ENCODE data around the gene MYO3B.

MYO3B gene

DNA sequence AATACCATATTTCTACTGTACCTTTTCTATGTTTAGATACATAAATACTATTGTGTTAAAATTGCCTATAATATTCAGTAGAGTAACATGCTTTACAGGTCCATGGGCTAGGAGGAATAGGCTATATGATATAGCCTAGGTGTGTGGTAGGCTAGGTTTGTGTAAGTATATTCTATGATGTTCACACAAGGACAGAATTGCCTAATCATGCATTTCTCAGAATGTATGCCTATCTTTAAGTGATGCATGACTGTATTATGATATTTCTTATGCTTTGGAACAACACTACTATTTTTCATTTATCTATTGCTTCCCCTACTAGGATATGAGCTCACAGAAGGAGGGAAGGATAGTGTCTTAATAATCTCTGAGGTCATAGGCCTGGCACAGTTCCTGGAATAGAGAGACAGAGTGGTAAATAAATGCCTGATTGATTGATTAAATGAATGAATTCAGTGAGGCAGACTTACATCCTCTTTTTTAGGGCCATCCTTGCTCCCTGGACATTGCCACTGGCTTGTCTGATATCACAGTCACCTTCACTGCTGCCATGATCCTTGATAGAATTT is 121.0 kb downstream of the MYO3B start:
- no peak for TF ChIP-seq RAD21 (IDR thresholded peaks at IDR 0.05; ENCODE audit: low read depth)

DNA sequence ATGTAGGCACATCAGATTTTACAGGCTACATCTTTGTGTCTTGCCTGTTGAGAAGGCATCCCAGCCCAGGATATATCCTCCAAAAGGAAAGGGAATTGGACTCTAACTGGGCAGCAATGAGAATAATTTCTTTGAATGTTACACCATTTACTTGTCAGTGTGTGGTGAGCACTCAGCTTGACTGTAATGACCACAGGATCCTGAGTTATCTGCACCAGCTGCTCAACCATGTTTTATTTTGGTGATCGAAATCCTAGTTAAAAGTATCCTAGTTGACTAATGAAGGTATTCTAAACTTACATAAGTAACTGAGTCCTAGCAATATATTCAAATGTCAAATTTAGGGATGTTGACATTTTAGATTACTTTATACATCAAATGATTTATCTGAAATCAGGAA is 123.0 kb downstream of the MYO3B start:
- TF ChIP-seq TCF12 (IDR thresholded peaks at IDR 0.05; ENCODE audit: low read depth) (no peak), FOXM1 (IDR thresholded peaks at IDR 0.05; ENCODE audit: borderline replicate concordance, low read depth) (no peak), ZBTB7A (IDR thresholded peaks at IDR 0.05; ENCODE audit: low read depth) (no peak), EP300 (IDR thresholded peaks at IDR 0.05; ENCODE audit: borderline replicate concordance) (no peak), CEBPB (IDR thresholded peaks at IDR 0.05) (no peak), YY1 (IDR thresholded peaks at IDR 0.05; ENCODE audit: low read depth) (no peak), RAD21 (IDR thresholded peaks at IDR 0.05; ENCODE audit: low read depth) (no peak), NFIC (IDR thresholded peaks at IDR 0.05) (no peak), TEAD4 (IDR thresholded peaks at IDR 0.05) (no peak), CREB1 (IDR thresholded peaks at IDR 0.05; ENCODE audit: low read depth) (no peak), TAF1 (IDR thresholded peaks at IDR 0.05; ENCODE audit: low read depth) (no peak), EGR1 (IDR thresholded peaks at IDR 0.05) (no peak)
- TF ChIP-seq, protein P1, sequence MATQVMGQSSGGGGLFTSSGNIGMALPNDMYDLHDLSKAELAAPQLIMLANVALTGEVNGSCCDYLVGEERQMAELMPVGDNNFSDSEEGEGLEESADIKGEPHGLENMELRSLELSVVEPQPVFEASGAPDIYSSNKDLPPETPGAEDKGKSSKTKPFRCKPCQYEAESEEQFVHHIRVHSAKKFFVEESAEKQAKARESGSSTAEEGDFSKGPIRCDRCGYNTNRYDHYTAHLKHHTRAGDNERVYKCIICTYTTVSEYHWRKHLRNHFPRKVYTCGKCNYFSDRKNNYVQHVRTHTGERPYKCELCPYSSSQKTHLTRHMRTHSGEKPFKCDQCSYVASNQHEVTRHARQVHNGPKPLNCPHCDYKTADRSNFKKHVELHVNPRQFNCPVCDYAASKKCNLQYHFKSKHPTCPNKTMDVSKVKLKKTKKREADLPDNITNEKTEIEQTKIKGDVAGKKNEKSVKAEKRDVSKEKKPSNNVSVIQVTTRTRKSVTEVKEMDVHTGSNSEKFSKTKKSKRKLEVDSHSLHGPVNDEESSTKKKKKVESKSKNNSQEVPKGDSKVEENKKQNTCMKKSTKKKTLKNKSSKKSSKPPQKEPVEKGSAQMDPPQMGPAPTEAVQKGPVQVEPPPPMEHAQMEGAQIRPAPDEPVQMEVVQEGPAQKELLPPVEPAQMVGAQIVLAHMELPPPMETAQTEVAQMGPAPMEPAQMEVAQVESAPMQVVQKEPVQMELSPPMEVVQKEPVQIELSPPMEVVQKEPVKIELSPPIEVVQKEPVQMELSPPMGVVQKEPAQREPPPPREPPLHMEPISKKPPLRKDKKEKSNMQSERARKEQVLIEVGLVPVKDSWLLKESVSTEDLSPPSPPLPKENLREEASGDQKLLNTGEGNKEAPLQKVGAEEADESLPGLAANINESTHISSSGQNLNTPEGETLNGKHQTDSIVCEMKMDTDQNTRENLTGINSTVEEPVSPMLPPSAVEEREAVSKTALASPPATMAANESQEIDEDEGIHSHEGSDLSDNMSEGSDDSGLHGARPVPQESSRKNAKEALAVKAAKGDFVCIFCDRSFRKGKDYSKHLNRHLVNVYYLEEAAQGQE (IDR thresholded peaks at IDR 0.05; ENCODE audit: low read depth), result no peak
- TF ChIP-seq, protein P2, sequence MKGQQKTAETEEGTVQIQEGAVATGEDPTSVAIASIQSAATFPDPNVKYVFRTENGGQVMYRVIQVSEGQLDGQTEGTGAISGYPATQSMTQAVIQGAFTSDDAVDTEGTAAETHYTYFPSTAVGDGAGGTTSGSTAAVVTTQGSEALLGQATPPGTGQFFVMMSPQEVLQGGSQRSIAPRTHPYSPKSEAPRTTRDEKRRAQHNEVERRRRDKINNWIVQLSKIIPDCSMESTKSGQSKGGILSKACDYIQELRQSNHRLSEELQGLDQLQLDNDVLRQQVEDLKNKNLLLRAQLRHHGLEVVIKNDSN (IDR thresholded peaks at IDR 0.05), result no peak
- TF ChIP-seq, protein P3, sequence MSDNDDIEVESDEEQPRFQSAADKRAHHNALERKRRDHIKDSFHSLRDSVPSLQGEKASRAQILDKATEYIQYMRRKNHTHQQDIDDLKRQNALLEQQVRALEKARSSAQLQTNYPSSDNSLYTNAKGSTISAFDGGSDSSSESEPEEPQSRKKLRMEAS (IDR thresholded peaks at IDR 0.05), result no peak

DNA sequence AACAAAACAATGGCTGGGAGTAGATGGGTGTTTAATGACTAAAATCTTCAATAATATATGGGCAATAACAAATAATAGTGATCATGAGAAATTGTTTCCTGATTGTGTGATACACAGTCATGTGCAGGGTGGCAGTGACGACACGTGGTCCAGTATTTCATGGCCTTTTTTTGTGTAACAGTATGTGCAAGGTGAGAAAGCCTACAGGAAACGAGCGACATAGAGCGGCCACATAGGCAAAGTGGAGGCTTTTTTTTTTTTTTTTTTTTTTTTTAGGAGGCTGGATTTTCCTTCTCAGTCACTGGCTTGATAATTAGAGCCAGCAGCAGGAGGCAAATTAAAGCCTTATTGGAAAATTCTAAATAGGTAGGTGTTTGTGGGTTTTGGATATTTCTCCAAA is 123.7 kb downstream of the MYO3B start:
- TF ChIP-seq RAD21 (IDR thresholded peaks at IDR 0.05; ENCODE audit: low read depth), result no peak
- no peak for TF ChIP-seq ZBTB7A (IDR thresholded peaks at IDR 0.05; ENCODE audit: low read depth)
- no peak for TF ChIP-seq CREB1 (IDR thresholded peaks at IDR 0.05; ENCODE audit: low read depth)
- TF ChIP-seq, protein P3 (IDR thresholded peaks at IDR 0.05), result no peak
- TF ChIP-seq CEBPB (IDR thresholded peaks at IDR 0.05), result no peak
- TF ChIP-seq TEAD4 (IDR thresholded peaks at IDR 0.05), result no peak
- TF ChIP-seq, protein P2 (IDR thresholded peaks at IDR 0.05), result no peak
- TF ChIP-seq FOXM1 (IDR thresholded peaks at IDR 0.05; ENCODE audit: borderline replicate concordance, low read depth), result no peak
- TF ChIP-seq, protein P1 (IDR thresholded peaks at IDR 0.05; ENCODE audit: low read depth), result no peak
- TF ChIP-seq EGR1 (IDR thresholded peaks at IDR 0.05), result no peak
- TF ChIP-seq TAF1 (IDR thresholded peaks at IDR 0.05; ENCODE audit: low read depth), result no peak
- TF ChIP-seq NFIC (IDR thresholded peaks at IDR 0.05), result no peak
- no peak for TF ChIP-seq EP300 (IDR thresholded peaks at IDR 0.05; ENCODE audit: borderline replicate concordance)
- no peak for TF ChIP-seq TCF12 (IDR thresholded peaks at IDR 0.05; ENCODE audit: low read depth)
- no peak for TF ChIP-seq YY1 (IDR thresholded peaks at IDR 0.05; ENCODE audit: low read depth)

DNA sequence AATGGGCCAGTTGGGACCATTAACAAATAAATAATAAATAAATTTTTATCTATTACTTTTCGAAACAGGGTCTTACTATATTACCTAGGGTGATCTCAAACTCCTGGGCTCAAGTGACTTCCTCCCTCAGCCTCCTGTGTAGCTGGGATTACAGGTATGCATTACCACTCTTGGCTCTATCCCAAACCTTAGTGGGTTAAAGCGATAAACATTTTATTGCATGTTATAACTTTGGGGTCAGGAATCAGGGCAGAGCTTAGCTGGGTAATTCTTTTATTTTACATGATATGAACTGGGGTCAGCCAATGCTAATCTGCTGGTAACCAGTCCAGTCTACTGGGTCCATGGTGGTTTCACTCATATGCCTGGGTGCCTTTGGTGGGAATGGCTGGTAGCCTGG is 127.8 kb downstream of the MYO3B start:
- no peak for TF ChIP-seq YY1 (IDR thresholded peaks at IDR 0.05; ENCODE audit: low read depth)
- TF ChIP-seq, protein P1 (IDR thresholded peaks at IDR 0.05; ENCODE audit: low read depth), result no peak
- no peak for TF ChIP-seq CEBPB (IDR thresholded peaks at IDR 0.05)
- no peak for TF ChIP-seq ZBTB7A (IDR thresholded peaks at IDR 0.05; ENCODE audit: low read depth)
- TF ChIP-seq NFIC (IDR thresholded peaks at IDR 0.05), result no peak
- TF ChIP-seq, protein P2 (IDR thresholded peaks at IDR 0.05), result no peak
- no peak for TF ChIP-seq RAD21 (IDR thresholded peaks at IDR 0.05; ENCODE audit: low read depth)
- TF ChIP-seq FOXM1 (IDR thresholded peaks at IDR 0.05; ENCODE audit: borderline replicate concordance, low read depth), result no peak
- no peak for TF ChIP-seq TEAD4 (IDR thresholded peaks at IDR 0.05)
- TF ChIP-seq TCF12 (IDR thresholded peaks at IDR 0.05; ENCODE audit: low read depth), result no peak
- no peak for TF ChIP-seq EGR1 (IDR thresholded peaks at IDR 0.05)
- TF ChIP-seq EP300 (IDR thresholded peaks at IDR 0.05; ENCODE audit: borderline replicate concordance), result no peak
- no peak for TF ChIP-seq TAF1 (IDR thresholded peaks at IDR 0.05; ENCODE audit: low read depth)
- TF ChIP-seq, protein P3 (IDR thresholded peaks at IDR 0.05), result no peak
- TF ChIP-seq CREB1 (IDR thresholded peaks at IDR 0.05; ENCODE audit: low read depth), result no peak
